H1 (cell line): ENCODE data around the gene NR2F2. TPM values are rescaled to one million over a fixed set of nuclear protein-coding genes. Genes with fewer than 3 reads are reported as not detected.

Experiments
- CTCF ChIA-PET: fragments of 300-600 bp; sonication (Branson Sonifier 250); formaldehyde crosslinking; loops from one replicate; lab custom pipeline; 2021; ENCODE audit not compliant: partially characterized antibody; lab: Charles Lee
- POLR2A ChIA-PET: fragments of 300-600 bp; sonication (Branson Sonifier 250); formaldehyde crosslinking; loops from one replicate; lab custom pipeline; 2021; ENCODE audit warnings: inconsistent platforms; ENCODE audit not compliant: partially characterized antibody; lab: Charles Lee
- DNase-seq, 2 experiments: peaks; one replicate each; pipeline versions ENCODE4 v3.0.0 to v3.0.0-alpha.2; 2010 to 2022; ENCODE audit warnings: low spot score in 2 of 2, low read depth in 1 of 2, mixed read lengths in 1 of 2
- FAIRE-seq: peaks from 2 replicates; lab custom pipeline; 2011; peaks lifted over from hg19 to GRCh38; lab: Jason Lieb, UNC
- H2AFZ ChIP-seq: 2 replicates; pipeline ENCODE4 v1.8.1; 2012; ENCODE audit warnings: low read length, inconsistent platforms
- H2AK5ac ChIP-seq: 2 replicates; pipeline ENCODE4 v1.6.1; 2013; ENCODE audit warnings: low read depth, low read length
- H2BK120ac ChIP-seq: replicated peaks from 2 replicates; pipeline ENCODE3; 2013; ENCODE audit warnings: low read depth, low read length, inconsistent platforms
- H2BK12ac ChIP-seq: 2 replicates; pipeline ENCODE4 v1.6.1; 2013; ENCODE audit warnings: low read depth, low read length
- H2BK15ac ChIP-seq: 2 replicates; pipeline ENCODE4 v1.6.1; 2013; ENCODE audit warnings: low read length
- H2BK20ac ChIP-seq: 2 replicates; pipeline ENCODE4 v1.6.1; 2013; ENCODE audit warnings: low read length
- H2BK5ac ChIP-seq: 2 replicates; pipeline ENCODE4 v1.6.1; 2013; ENCODE audit warnings: low read depth, low read length
- H3K14ac ChIP-seq: 2 replicates; pipeline ENCODE4 v1.6.1; 2013; ENCODE audit warnings: inconsistent platforms; ENCODE audit not compliant: insufficient read length
- H3K18ac ChIP-seq: 2 replicates; pipeline ENCODE4 v1.6.1; 2013; ENCODE audit warnings: low read length; ENCODE audit errors: extremely low read depth
- H3K23ac ChIP-seq: 2 replicates; pipeline ENCODE4 v1.6.1; 2013; ENCODE audit warnings: inconsistent platforms; ENCODE audit not compliant: insufficient read length
- H3K23me2 ChIP-seq: 2 replicates; pipeline ENCODE4 v1.6.1; 2013; ENCODE audit warnings: low read depth, low read length
- H3K27ac ChIP-seq: 2 replicates; pipeline ENCODE4 v1.6.1; 2011; ENCODE audit warnings: low read depth, low read length, inconsistent platforms
- H3K27me3 ChIP-seq, 4 experiments: replicated peaks in 1 of 4; 1 replicate in 1 of 4; 2 replicates in 3 of 4; pipeline versions ENCODE4 v1.6.1 to v1.8.1; 2011 to 2013; ENCODE audit warnings: low read length in 3 of 4, mild to moderate bottlenecking in 3 of 4, inconsistent platforms in 2 of 4, mixed read lengths in 2 of 4, moderate library complexity in 1 of 4; ENCODE audit not compliant: control insufficient read depth in 3 of 4, insufficient read depth in 3 of 4; ENCODE audit errors: extremely low read depth in 1 of 4
- H3K36me3 ChIP-seq, 4 experiments: 2 replicates each; pipeline versions ENCODE4 v1.6.1 to v1.8.1; 2011 to 2013; ENCODE audit warnings: mild to moderate bottlenecking in 4 of 4, low read length in 3 of 4, moderate library complexity in 2 of 4, control low read depth in 1 of 4, inconsistent platforms in 1 of 4; ENCODE audit not compliant: insufficient read depth in 4 of 4, control insufficient read depth in 2 of 4
- H3K4ac ChIP-seq: replicated peaks from 2 replicates; pipeline ENCODE3; 2013; ENCODE audit warnings: low read length, low read depth, mixed read lengths, inconsistent platforms; ENCODE audit not compliant: insufficient read length
- H3K4me1 ChIP-seq, 4 experiments: replicated peaks in 1 of 4; 1 replicate in 1 of 4; 2 replicates in 3 of 4; pipeline versions ENCODE4 v1.6.1 to v1.8.1; 2011 to 2013; ENCODE audit warnings: low read length in 3 of 4, inconsistent platforms in 2 of 4, mixed read lengths in 1 of 4; ENCODE audit not compliant: insufficient read depth in 4 of 4, control insufficient read depth in 3 of 4
- H3K4me2 ChIP-seq, 2 experiments: 2 replicates each; pipeline versions ENCODE4 v1.6.1 to v1.8.1; 2011 to 2013; ENCODE audit warnings: low read depth in 2 of 2, low read length in 2 of 2, control low read depth in 1 of 2, inconsistent platforms in 1 of 2, mild to moderate bottlenecking in 1 of 2; ENCODE audit not compliant: insufficient read depth in 1 of 2
- H3K4me3 ChIP-seq, 4 experiments: fragments of 200-600, 300-600 bp in 1 of 4; sonication (generic), shearing (Covaris generic), sonication (Bioruptor Twin) in 1 of 4; 2 replicates each; pipeline versions ENCODE4 v1.5.1 to v1.8.1; 2011 to 2016; ENCODE audit warnings: low read length in 4 of 4, low read depth in 3 of 4, control low read depth in 2 of 4, inconsistent platforms in 2 of 4, mild to moderate bottlenecking in 2 of 4, mixed read lengths in 1 of 4, moderate library complexity in 1 of 4; ENCODE audit not compliant: insufficient read depth in 2 of 4; ENCODE audit errors: extremely low read depth in 1 of 4
- H3K56ac ChIP-seq: replicated peaks from 2 replicates; pipeline ENCODE3; 2013; ENCODE audit warnings: low read depth, mild to moderate bottlenecking, mixed read lengths, low read length, inconsistent platforms; ENCODE audit not compliant: insufficient read length
- H3K79me1 ChIP-seq: 2 replicates; pipeline ENCODE4 v1.6.1; 2013; ENCODE audit warnings: low read depth, low read length, control low read depth
- H3K79me2 ChIP-seq, 2 experiments: 2 replicates each; pipeline versions ENCODE4 v1.6.1 to v1.8.1; 2012 to 2013; ENCODE audit warnings: low read length in 2 of 2, mild to moderate bottlenecking in 2 of 2, inconsistent platforms in 1 of 2; ENCODE audit not compliant: insufficient read depth in 2 of 2, control insufficient read depth in 1 of 2
- H3K9ac ChIP-seq, 4 experiments: replicated peaks in 1 of 4; 1 replicate in 1 of 4; 2 replicates in 3 of 4; pipeline versions ENCODE4 v1.6.1 to v1.8.1; 2011 to 2013; ENCODE audit warnings: low read depth in 3 of 4, low read length in 3 of 4, control low read depth in 2 of 4, mild to moderate bottlenecking in 2 of 4, moderate library complexity in 2 of 4, inconsistent platforms in 1 of 4; ENCODE audit errors: extremely low read depth in 1 of 4
- H3K9me3 ChIP-seq, 2 experiments: 2 replicates each; pipeline versions ENCODE4 v1.6.1 to v1.8.1; 2012 to 2013; ENCODE audit warnings: mild to moderate bottlenecking in 2 of 2, moderate library complexity in 2 of 2, control low read depth in 1 of 2, inconsistent platforms in 1 of 2, low read depth in 1 of 2, low read length in 1 of 2, mixed read lengths in 1 of 2; ENCODE audit not compliant: insufficient read depth in 2 of 2
- H4K20me1 ChIP-seq, 2 experiments: replicated peaks in 1 of 2; 2 replicates each; pipeline versions ENCODE3 to v1.8.1; 2011 to 2013; ENCODE audit warnings: inconsistent platforms in 2 of 2, low read length in 2 of 2, mild to moderate bottlenecking in 1 of 2; ENCODE audit not compliant: insufficient read depth in 2 of 2, control insufficient read depth in 1 of 2
- H4K5ac ChIP-seq: 2 replicates; pipeline ENCODE4 v1.6.1; 2013; ENCODE audit warnings: low read length, low read depth, mixed read lengths, inconsistent platforms; ENCODE audit not compliant: insufficient read length
- H4K8ac ChIP-seq: 2 replicates; pipeline ENCODE4 v1.8.0; 2013; ENCODE audit warnings: mild to moderate bottlenecking, moderate library complexity, low read length, inconsistent platforms; ENCODE audit not compliant: insufficient read depth; ENCODE audit errors: extremely low read depth
- H4K91ac ChIP-seq: replicated peaks from 2 replicates; pipeline ENCODE3; 2013; ENCODE audit warnings: low read length, mixed read lengths, inconsistent platforms; ENCODE audit not compliant: insufficient read length
- CBX8 ChIP-seq: fragments of 300-800, 300-1000 bp; sonication (generic); IDR thresholded peaks from 2 replicates; pipeline ENCODE4 v1.7.1; 2016; ENCODE audit warnings: low read depth, low read length, borderline replicate concordance
- KDM4A ChIP-seq: IDR thresholded peaks from one replicate; pipeline ENCODE4 v1.7.1; 2012; ENCODE audit warnings: low read depth, mild to moderate bottlenecking, moderate library complexity, low read length, inconsistent platforms; ENCODE audit not compliant: severe bottlenecking
- RFX5 ChIP-seq: IDR thresholded peaks from 2 replicates; pipeline ENCODE4 v1.6.1; 2011; ENCODE audit warnings: low read depth, low read length, improper control_type of control experiment, borderline replicate concordance
- WGBS, 2 experiments: shearing (Covaris generic) in 1 of 2; methylation state at CpG; one replicate each; pipeline versions ENCODE4 v1.1.6 to v1.1.7; 2013 to 2015; ENCODE audit warnings: low lambda C conversion rate in 2 of 2, mixed read lengths in 2 of 2, inconsistent platforms in 1 of 2, low coverage in 1 of 2, missing lambda C conversion rate in 1 of 2; ENCODE audit not compliant: insufficient replicate concordance in 2 of 2, insufficient coverage in 1 of 2, insufficient read length in 1 of 2; ENCODE audit errors: extremely low coverage in 1 of 2, missing lambda C conversion rate in 1 of 2; 5-methylcytosine and 5-hydroxymethylcytosine counted together
- polyA plus RNA-seq, 7 experiments: library from polyadenylated mRNA; depleted of rRNA in 3 of 7; stranded (reverse) in 5 of 7; unstranded in 2 of 7; fragments of >200 nt in 5 of 7; fragments of 200-250 nt in 2 of 7; gene quantifications; 1 replicate in 5 of 7; 2 replicates in 1 of 7; 4 replicates in 1 of 7; pipeline versions ENCODE4 v1.2.1 to v1.2.3, GENCODE V29; 2011 to 2013; ENCODE audit warnings: missing spikeins in 2 of 7, mixed read lengths in 2 of 7
- total RNA-seq: library from RNA; stranded (reverse); fragmentation: NEBNext Ultra II Directional; extraction: Animal tissue kit (Norgen Biotek cat#: 25700); gene quantifications from 2 replicates; pipeline ENCODE4 v1.2.1, GENCODE V29; 2021

Gene NR2F2
- total and polyA plus RNA-seq, 2 of the 8 experiments (the other 6 are each of a cell fraction or from before 2014, with no cell fraction given): 0.03 TPM; not detected in 1

GRCh38 chr15:96344060-96344705 is 13.7 kb downstream of the NR2F2 start:
- Histone ChIP-seq H2BK20ac (no peak overlapping the region), H3K4me3 (peak overlapping the region in 3 of 4 experiments; percentile 4 to 47 (median 10); a peak in 4 of 8 replicates), H3K9ac (no peak overlapping the region), H4K91ac (no peak overlapping the region), H3K27me3 (peaks cover 74 to 92% (median 86%) of the 10 kb centered on the region in 4 experiments), H2BK12ac (0 out of 2 replicates have a peak overlapping the region, but pooled peaks have one; percentile 42), H3K23ac (no peak overlapping the region), H3K79me1 (no peaks in the 10 kb centered on the region), H3K4me2 (peak overlapping the region; percentile 57 to 62), H2BK5ac (no peak overlapping the region), H2AK5ac (no peak overlapping the region), H3K56ac (no peak overlapping the region), H3K9me3 (no peaks in the 10 kb centered on the region), H3K36me3 (no peaks in the 10 kb centered on the region; a peak in 1 of 8 replicates), H4K8ac (no peak overlapping the region), H2BK15ac (no peak overlapping the region), H3K4ac (no peak overlapping the region), H4K20me1 (peaks cover 0 to 10% of the 10 kb centered on the region in 2 experiments), H3K27ac (no peak overlapping the region), H2AFZ (no peak overlapping the region), H3K4me1 (peaks cover 20 to 37% (median 25%) of the 10 kb centered on the region in 4 experiments), H3K23me2 (peaks cover 16% of the 10 kb centered on the region; the same call in 1 of the 2 replicates), H2BK120ac (no peak overlapping the region), H3K79me2 (no peaks in the 10 kb centered on the region), H3K14ac (no peak overlapping the region), H3K18ac (peak overlapping the region; percentile 32; the same call in 1 of the 2 replicates), H4K5ac (no peak overlapping the region)
- WGBS, 2 experiments: 3% methylated on average over 28 of the region's 31 CpGs; no CpG with 5 or more reads in 1 of the 2 experiments
- ChIA-PET CTCF (interaction anchor here (0.5 to 5.8 kb wide), 19 partner anchors 10 to 1328 kb away, joined by 3 to 59 read pairs (median 4); partner anchors contain the start of gene NR2F2), POLR2A (interaction anchor here (0.9 to 2.5 kb wide), 3 partner anchors 9 to 17 kb away, joined by 3 to 9 read pairs (median 3); partner anchors contain the start of gene NR2F2)
- DNase-seq (peak in 1 of 2 experiments; percentile 55), FAIRE-seq (no peak)
- TF ChIP-seq RFX5: no peak
- TF ChIP-seq CBX8: no peak
- peak; percentile 21 for TF ChIP-seq KDM4A
